Pancreas (tissue), 10 donors: ENCODE results near the gene RFPL1. TPM values are rescaled to one million over a fixed set of nuclear protein-coding genes. Genes with fewer than 3 reads are reported as not detected.
"Not testable (repeated sequence)": the region's sequence is repeated elsewhere in the genome, so short reads cannot be mapped to it uniquely, and the experiment has no call there.

ENCODE experiments used
- ATAC-seq, 4 donors: fragments of 200-7000 bp; cut with Tn5 transposase; one replicate each; pipeline versions ENCODE4 v1.8.0 to v1.9.1; 2020; ENCODE audit warnings: mild to moderate bottlenecking in 4 of 4, moderate library complexity in 4 of 4
- DNase-seq, 6 donors: peaks; one replicate each; pipeline ENCODE4 v3.0.0-alpha.2; 2020
- FAIRE-seq: peaks from 2 replicates; lab custom pipeline; 2012; peaks lifted over from hg19 to GRCh38; lab: Jason Lieb, UNC
- H3K27ac ChIP-seq, 4 donors: fragments of 200-600 bp; sonication (generic); 1 replicate in 3 of 4; 2 replicates in 1 of 4; pipeline versions ENCODE4 v1.5.0 to v1.8.0; 2020
- H3K27me3 ChIP-seq, 4 donors: fragments of 200-600 bp; one replicate each; pipeline ENCODE4 v1.8.0; 2021
- H3K36me3 ChIP-seq, 3 donors: fragments of 200-600 bp; sonication (generic) in 1 of 3; one replicate each; pipeline versions ENCODE4 v1.5.0 to v1.8.0; 2020 to 2021
- H3K4me1 ChIP-seq, 3 donors: fragments of 200-600 bp; one replicate each; pipeline ENCODE4 v1.8.0; 2021
- H3K4me3 ChIP-seq, 4 donors: fragments of 200-600 bp; sonication (generic) in 2 of 4; one replicate each; pipeline versions ENCODE4 v1.5.0 to v1.8.0; 2020 to 2021
- H3K9me3 ChIP-seq, 4 donors: fragments of 200-600 bp; one replicate each; pipeline ENCODE4 v1.8.0; 2021
- WGBS, 2 donors: extraction: QIAGEN DNeasy Blood & Tissue Kit; methylation state at CpG; one replicate each; pipeline ENCODE4 v1.1.7; 2013; 5-methylcytosine and 5-hydroxymethylcytosine counted together
- intact Hi-C, 3 donors: fragments of 100-400 bp; cut with DNase I; formaldehyde crosslinking; loops; one replicate each; pipeline versions ENCODE4 v1.11.1 to v1.14.2; 2022
- polyA plus RNA-seq, 2 donors: library from polyadenylated mRNA; stranded (reverse); fragments of 200-250 nt; gene quantifications; one replicate each; pipeline ENCODE4 v1.2.3, GENCODE V29; 2013
- total RNA-seq, 6 donors: library from RNA; stranded (reverse); fragmentation: NEBNext Ultra II Directional in 4 of 6; extraction: Animal tissue kit (Norgen Biotek cat#: 25700) in 4 of 6; gene quantifications; one replicate each; pipeline versions ENCODE4 v1.2.1 to v1.2.4, GENCODE V29; 2021 to 2023
- TF ChIP-seq, protein P1 (sequence below), 4 donors: fragments of 200-600 bp; sonication (generic) in 3 of 4; IDR thresholded peaks; one replicate each; pipeline versions ENCODE4 v1.5.0 to v1.8.0; 2021; ENCODE audit warnings: antibody characterized with exemption in 4 of 4
- donor health status: healthy with polysubstance abuse.
- donor health status: DM: no; HTN: no; CAD: no; lungs with moderate emphysema.
- donor health status: DM: no; HTN: no; CAD: no.
- donor health status: control.
- donor health status: control.
- donor health status: Bipolar disorder and iron deficiency.
- donor health status: DM: yes; HTN: yes; CAD: no.
- donor health status: DM: no; HTN: no; CAD: no.
- donor health status: DM: no; HTN: no; CAD: no.
- donor health status: DM: yes; HTN: yes; CAD: no.

The RFPL1 gene
- total and polyA plus RNA-seq, 8 donors: 0.09 TPM; not detected in 7

DNA sequence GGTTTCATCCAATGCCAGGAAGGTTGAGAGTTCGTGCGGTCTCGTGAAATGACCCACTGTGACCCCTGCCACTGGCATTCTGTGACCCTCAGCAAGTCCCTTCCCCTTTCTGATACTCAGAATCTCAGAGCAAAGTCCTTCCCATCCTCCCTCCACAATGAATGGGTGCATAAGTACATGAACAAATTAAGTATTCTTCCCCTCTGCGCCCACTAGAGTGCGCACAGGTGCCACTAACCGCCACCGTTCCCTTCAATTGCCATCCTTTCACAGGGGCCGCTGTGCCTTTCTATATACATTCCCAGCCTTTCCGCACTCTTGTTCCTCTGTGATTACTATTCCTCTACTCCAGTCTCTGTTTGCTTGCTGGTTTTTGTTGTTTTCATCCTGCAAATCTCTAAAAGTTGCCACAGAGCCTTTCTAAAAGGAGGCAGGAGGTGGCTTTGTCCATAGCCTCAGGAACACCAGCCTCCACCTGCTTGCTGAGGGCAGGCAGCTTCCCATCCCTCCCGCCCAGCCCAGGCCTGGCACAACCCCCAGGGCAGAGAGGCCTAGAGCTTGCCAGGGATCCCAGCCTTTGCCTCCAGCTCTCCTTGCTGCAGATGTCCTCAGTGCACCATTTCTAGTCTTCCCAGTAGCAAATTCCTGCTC lies 43.3 kb upstream of the RFPL1 start:
- Histone ChIP-seq H3K4me3 (no peak overlapping the region), H3K9me3 (no peaks in the 10 kb centered on the region), H3K27ac (no peak overlapping the region), H3K27me3 (no peaks in the 10 kb centered on the region), H3K4me1 (peaks cover 0 to 6% (median 4%) of the 10 kb centered on the region in 3 donors), H3K36me3 (no peaks in the 10 kb centered on the region)
- FAIRE-seq: no peak
- WGBS, 2 donors: 4% methylated on average over 10 of the region's 10 CpGs
- ATAC-seq: peak; percentile 87 to 96 (median 94)
- TF ChIP-seq, protein P1, sequence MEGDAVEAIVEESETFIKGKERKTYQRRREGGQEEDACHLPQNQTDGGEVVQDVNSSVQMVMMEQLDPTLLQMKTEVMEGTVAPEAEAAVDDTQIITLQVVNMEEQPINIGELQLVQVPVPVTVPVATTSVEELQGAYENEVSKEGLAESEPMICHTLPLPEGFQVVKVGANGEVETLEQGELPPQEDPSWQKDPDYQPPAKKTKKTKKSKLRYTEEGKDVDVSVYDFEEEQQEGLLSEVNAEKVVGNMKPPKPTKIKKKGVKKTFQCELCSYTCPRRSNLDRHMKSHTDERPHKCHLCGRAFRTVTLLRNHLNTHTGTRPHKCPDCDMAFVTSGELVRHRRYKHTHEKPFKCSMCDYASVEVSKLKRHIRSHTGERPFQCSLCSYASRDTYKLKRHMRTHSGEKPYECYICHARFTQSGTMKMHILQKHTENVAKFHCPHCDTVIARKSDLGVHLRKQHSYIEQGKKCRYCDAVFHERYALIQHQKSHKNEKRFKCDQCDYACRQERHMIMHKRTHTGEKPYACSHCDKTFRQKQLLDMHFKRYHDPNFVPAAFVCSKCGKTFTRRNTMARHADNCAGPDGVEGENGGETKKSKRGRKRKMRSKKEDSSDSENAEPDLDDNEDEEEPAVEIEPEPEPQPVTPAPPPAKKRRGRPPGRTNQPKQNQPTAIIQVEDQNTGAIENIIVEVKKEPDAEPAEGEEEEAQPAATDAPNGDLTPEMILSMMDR (IDR thresholded peaks at IDR 0.05): peak; percentile 37 to 66 (median 64)
- intact Hi-C loops: loop anchor here in 1 of 3 donors (10.0 kb wide), 1 partner anchor 130 kb away; no protein-coding TSS in a partner anchor
- DNase-seq: peak in 5 of 6 donors; percentile 57 to 78 (median 63)

DNA sequence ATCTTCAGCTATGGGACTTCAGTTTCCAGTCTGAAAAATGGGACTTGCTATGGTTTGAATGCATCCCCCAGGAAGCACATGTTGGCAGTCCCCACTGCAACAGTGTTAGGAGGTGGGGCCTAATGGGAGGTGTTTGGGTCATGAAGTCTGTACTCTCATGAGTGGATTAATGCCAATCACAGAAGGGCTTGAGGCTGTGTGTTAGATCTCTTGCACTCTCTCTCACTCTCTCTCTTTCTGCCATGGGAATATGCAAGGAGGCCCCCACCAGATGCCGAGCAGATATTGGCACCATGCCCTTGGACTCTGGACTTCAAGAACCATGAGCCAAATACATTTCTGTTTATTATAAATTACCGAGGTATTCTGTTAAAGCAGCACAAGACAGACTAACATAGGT lies 42.3 kb upstream of the RFPL1 start:
- TF ChIP-seq, protein P1 (IDR thresholded peaks at IDR 0.05): no peak
- intact Hi-C loops: loop anchor here in 1 of 3 donors (10.0 kb wide), 1 partner anchor 129 kb away; no protein-coding TSS in a partner anchor
- Histone ChIP-seq H3K4me1 (peaks cover 0 to 6% (median 4%) of the 10 kb centered on the region in 3 donors), H3K36me3 (no peaks in the 10 kb centered on the region), H3K27ac (no peak overlapping the region), H3K4me3 (no peak overlapping the region), H3K9me3 (no peaks in the 10 kb centered on the region), H3K27me3 (no peaks in the 10 kb centered on the region)
- peak; percentile 61 to 70 (median 66) for ATAC-seq
- WGBS, 2 donors: 7 to 11% methylated on average over 2 of the region's 2 CpGs
- FAIRE-seq: no peak
- DNase-seq: peak in 5 of 6 donors; percentile 56 to 77 (median 74)

DNA sequence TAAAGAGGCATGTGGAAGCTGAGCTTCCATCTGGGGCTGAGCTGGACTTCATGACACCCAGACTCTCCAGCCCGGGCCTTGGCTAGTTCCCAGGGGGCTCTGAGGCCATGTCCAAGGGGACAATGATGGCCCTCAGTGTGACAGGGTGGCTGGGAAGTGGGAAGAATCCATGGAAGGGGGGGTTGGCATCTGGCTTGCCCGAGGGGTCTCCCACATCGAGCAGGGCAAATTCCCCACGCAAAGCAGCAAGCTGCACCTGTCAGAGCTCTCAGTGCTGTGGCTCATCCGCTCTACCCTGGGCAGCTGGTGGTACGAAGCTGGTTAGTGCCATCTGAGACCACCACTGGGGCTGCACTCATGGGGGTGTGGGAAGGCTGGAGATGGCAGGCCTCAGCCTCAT lies 40.6 kb upstream of the RFPL1 start:
- Histone ChIP-seq H3K27ac (no peak overlapping the region), H3K36me3 (no peaks in the 10 kb centered on the region), H3K4me3 (no peak overlapping the region), H3K27me3 (no peaks in the 10 kb centered on the region), H3K9me3 (no peaks in the 10 kb centered on the region), H3K4me1 (peaks cover 0 to 6% (median 4%) of the 10 kb centered on the region in 3 donors)
- intact Hi-C loops: loop anchor here in 1 of 3 donors (10.0 kb wide), 1 partner anchor 127 kb away; no protein-coding TSS in a partner anchor
- TF ChIP-seq, protein P1 (IDR thresholded peaks at IDR 0.05): no peak
- no peak for ATAC-seq
- FAIRE-seq: no peak
- DNase-seq: no peak
- WGBS, 2 donors: 82 to 94% methylated on average over 6 of the region's 6 CpGs

DNA sequence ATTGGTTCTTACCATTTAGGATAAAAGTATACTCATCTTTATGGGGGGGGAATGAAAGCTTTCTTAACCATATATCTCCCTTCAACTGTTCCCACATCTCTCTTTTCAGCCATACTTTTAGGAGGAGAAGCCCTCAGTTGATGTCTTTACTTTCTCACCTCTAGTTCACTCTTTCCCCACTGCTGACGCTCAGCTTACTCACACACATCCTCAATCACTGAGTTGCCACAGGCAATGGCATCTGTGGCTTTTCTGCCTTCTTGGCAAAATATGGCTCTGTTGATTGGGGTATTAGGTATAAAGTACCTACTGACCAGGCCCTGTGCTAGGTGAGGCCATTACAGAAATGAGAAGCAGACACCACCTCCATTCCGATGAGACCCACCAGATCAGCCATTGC lies 37.8 kb upstream of the RFPL1 start:
- TF ChIP-seq, protein P1 (IDR thresholded peaks at IDR 0.05): no peak
- Histone ChIP-seq H3K4me1 (peaks cover 0 to 4% (median 0%) of the 10 kb centered on the region in 3 donors), H3K4me3 (no peak overlapping the region), H3K36me3 (no peaks in the 10 kb centered on the region), H3K27me3 (no peaks in the 10 kb centered on the region), H3K27ac (no peak overlapping the region), H3K9me3 (no peaks in the 10 kb centered on the region)
- intact Hi-C loops: no loop called here
- WGBS, 2 donors: 91 to 97% methylated on average over 2 of the region's 2 CpGs
- FAIRE-seq (no peak), ATAC-seq (no peak), DNase-seq (no peak)

DNA sequence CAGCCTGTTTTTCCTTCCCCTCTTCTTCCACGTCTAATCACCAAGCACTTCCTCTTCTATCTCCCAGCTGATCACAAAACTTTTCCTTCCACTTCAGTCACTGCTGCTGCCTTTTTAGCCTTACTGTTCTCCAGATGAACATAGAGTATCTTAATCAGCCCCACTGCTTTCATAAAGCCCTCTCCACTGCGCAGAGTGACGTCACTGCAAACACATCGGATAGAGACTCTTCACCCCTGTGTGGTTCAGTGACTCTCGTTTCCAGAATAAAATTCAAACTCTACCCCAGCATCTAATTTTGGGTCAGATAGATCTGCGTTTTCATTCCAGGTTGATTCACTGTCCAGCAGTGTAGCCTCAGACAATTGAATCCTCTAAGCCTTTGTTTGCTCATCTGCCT lies 36.8 kb upstream of the RFPL1 start:
- H3K4me1 ChIP-seq, H3K27ac ChIP-seq, intact Hi-C loops, ATAC-seq, DNase-seq, H3K4me3 ChIP-seq, H3K27me3 ChIP-seq, H3K36me3 ChIP-seq, FAIRE-seq, H3K9me3 ChIP-seq: not testable (repeated sequence)
- WGBS, 2 donors: 63 to 71% methylated on average over 6 of the region's 6 CpGs
